ENCODE data around the gene CAMSAP2.

- TF ChIP-seq GATA2 (IDR thresholded peaks at IDR 0.05; ENCODE audit: low read depth, low read length) (no peak), GATA3 (IDR thresholded peaks at IDR 0.05; ENCODE audit: low read depth, low read length) (no peak)
These were observed 45.2 kb downstream of the CAMSAP2 start for GRCh38 chr1:200783926-200784325.
